Lung (tissue), 12 donors: ENCODE data around the gene FMNL3. TPM values are rescaled to one million over a fixed set of nuclear protein-coding genes. Genes with fewer than 3 reads are reported as not detected.
"Not testable (repeated sequence)": the region's sequence is repeated elsewhere in the genome, so short reads cannot be mapped to it uniquely, and the experiment has no call there.

Experiments
- ATAC-seq: fragments of 200-7000 bp; cut with Tn5 transposase; one replicate; pipeline ENCODE4 v1.9.1; 2020; ENCODE audit warnings: moderate number of reproducible peaks; ENCODE audit not compliant: insufficient read depth, low FRiP score
- DNase-seq, 3 donors: peaks; one replicate each; pipeline ENCODE4 v3.0.0-alpha.2; 2013 to 2017
- H3K27ac ChIP-seq, 2 donors: one replicate each; pipeline ENCODE4 v1.5.1; 2013; ENCODE audit warnings: mild to moderate bottlenecking in 2 of 2, moderate library complexity in 2 of 2, control low read depth in 1 of 2, inconsistent platforms in 1 of 2, low read depth in 1 of 2, low read length in 1 of 2
- H3K27me3 ChIP-seq, 3 donors: one replicate each; pipeline ENCODE4 v1.5.1; 2013; ENCODE audit warnings: low read length in 2 of 3; ENCODE audit not compliant: control insufficient read depth in 3 of 3, insufficient read depth in 3 of 3
- H3K36me3 ChIP-seq, 4 donors: one replicate each; pipeline ENCODE4 v1.5.1; 2013; ENCODE audit warnings: low read length in 4 of 4, mild to moderate bottlenecking in 1 of 4, moderate library complexity in 1 of 4; ENCODE audit not compliant: control insufficient read depth in 4 of 4, insufficient read depth in 4 of 4
- H3K4me1 ChIP-seq, 5 donors: one replicate each; pipeline ENCODE4 v1.5.1; 2013; ENCODE audit warnings: low read length in 5 of 5, mild to moderate bottlenecking in 2 of 5, moderate library complexity in 1 of 5; ENCODE audit not compliant: control insufficient read depth in 5 of 5, insufficient read depth in 5 of 5
- H3K4me3 ChIP-seq: one replicate; pipeline ENCODE4 v1.5.1; 2013; ENCODE audit warnings: mild to moderate bottlenecking, control low read depth, moderate library complexity
- H3K9ac ChIP-seq, 2 donors: one replicate each; pipeline ENCODE4 v1.5.1; 2013; ENCODE audit warnings: low read length in 2 of 2, control low read depth in 1 of 2; ENCODE audit not compliant: insufficient read depth in 1 of 2
- H3K9me3 ChIP-seq, 4 donors: one replicate each; pipeline ENCODE4 v1.5.1; 2013; ENCODE audit warnings: low read length in 3 of 4, mild to moderate bottlenecking in 1 of 4, moderate library complexity in 1 of 4; ENCODE audit not compliant: control insufficient read depth in 4 of 4, insufficient read depth in 3 of 4
- WGBS, 2 donors: extraction: QIAGEN DNeasy Blood & Tissue Kit; methylation state at CpG; one replicate each; pipeline ENCODE4 v1.1.7; 2013; 5-methylcytosine and 5-hydroxymethylcytosine counted together
- polyA plus RNA-seq, 2 donors: library from polyadenylated mRNA; stranded (reverse); fragments of 200-250 nt; gene quantifications; one replicate each; pipeline ENCODE4 v1.2.1, GENCODE V29; 2013
- total RNA-seq, 2 donors: library from RNA; depleted of rRNA in 1 of 2; stranded (reverse); fragments of >200 nt in 1 of 2; gene quantifications; one replicate each; pipeline ENCODE4 v1.2.1, GENCODE V29; 2014 to 2021
- TF ChIP-seq, protein P1 (sequence below): IDR thresholded peaks from 2 replicates; pipeline ENCODE4 v1.5.1; 2012; ENCODE audit warnings: mild to moderate bottlenecking; ENCODE audit errors: control extremely low read depth, extremely low read depth
- donor health status: control.
- donor health status: control.
- donor health status: Bipolar disorder and iron deficiency.
- donor health status: healthy.
- donor health status: DM: yes; HTN: yes; CAD: no.

FMNL3 gene
- total and polyA plus RNA-seq, 4 donors: 11.5 to 51.2 (median 22.4) TPM

- not testable (repeated sequence) for H3K36me3 ChIP-seq
These were observed 27.7 kb upstream of the FMNL3 start for GRCh38 chr12:49734900-49735299.

DNA sequence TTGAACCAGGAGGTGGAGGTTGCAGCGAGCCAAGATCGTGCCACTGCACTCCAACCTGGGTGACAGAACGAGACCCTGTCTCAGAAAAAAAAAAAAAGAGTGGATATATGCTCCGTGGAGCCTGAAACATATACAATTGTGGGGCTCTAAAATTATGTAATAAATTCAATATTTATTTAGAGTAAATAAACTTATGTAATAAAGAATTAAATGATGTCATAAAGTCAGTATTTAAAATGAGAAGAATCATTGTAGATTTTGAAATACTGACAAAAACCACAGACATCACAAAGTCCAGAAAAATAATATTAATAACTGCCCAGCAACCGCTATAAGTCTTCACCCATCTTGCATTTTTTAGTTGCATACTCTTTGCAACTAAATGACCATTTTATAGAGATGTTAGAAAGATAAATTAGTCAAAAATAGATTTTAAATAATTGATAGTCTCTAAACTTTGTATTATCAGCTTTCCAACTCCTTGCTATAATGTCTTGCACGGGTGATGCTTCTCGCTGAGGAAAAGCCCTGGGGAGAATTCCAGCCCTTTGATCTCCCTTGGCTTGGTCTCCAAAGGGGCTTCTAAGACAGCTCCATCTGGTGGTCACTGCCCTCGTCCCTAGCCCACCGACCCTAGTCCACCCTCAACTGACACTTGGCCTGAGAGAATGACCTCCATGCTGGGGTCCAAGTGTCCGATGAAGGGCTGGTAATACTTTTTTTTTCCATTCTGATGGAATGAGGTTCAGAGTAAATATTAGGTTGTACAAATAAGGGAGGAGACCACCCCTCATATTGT, 26.2 kb upstream of the FMNL3 start:
- 81 to 83% methylated on average over 10 of the region's 10 CpGs for WGBS, 2 donors
- Histone ChIP-seq H3K27me3 (no peaks in the 10 kb centered on the region), H3K27ac (no peak overlapping the region), H3K9me3 (no peaks in the 10 kb centered on the region), H3K9ac (no peak overlapping the region), H3K4me1 (no peaks in the 10 kb centered on the region), H3K4me3 (no peak overlapping the region), H3K36me3 (no peaks in the 10 kb centered on the region)
- TF ChIP-seq, protein P1, sequence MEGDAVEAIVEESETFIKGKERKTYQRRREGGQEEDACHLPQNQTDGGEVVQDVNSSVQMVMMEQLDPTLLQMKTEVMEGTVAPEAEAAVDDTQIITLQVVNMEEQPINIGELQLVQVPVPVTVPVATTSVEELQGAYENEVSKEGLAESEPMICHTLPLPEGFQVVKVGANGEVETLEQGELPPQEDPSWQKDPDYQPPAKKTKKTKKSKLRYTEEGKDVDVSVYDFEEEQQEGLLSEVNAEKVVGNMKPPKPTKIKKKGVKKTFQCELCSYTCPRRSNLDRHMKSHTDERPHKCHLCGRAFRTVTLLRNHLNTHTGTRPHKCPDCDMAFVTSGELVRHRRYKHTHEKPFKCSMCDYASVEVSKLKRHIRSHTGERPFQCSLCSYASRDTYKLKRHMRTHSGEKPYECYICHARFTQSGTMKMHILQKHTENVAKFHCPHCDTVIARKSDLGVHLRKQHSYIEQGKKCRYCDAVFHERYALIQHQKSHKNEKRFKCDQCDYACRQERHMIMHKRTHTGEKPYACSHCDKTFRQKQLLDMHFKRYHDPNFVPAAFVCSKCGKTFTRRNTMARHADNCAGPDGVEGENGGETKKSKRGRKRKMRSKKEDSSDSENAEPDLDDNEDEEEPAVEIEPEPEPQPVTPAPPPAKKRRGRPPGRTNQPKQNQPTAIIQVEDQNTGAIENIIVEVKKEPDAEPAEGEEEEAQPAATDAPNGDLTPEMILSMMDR: no peak
- DNase-seq (no peak), ATAC-seq (no peak)

More at GRCh38 chr12:49734900-49735299, 27.7 kb upstream of the FMNL3 start:
- H3K27me3 ChIP-seq, DNase-seq, ATAC-seq, H3K9me3 ChIP-seq, H3K4me3 ChIP-seq, H3K9ac ChIP-seq, H3K27ac ChIP-seq, H3K4me1 ChIP-seq: not testable (repeated sequence)
- 94 to 95% methylated on average over 7 of the region's 7 CpGs for WGBS, 2 donors

GRCh38 chr12:49730568-49731101, 23.4 kb upstream of the FMNL3 start:
- ATAC-seq (no peak), DNase-seq (no peak)
- no peak overlapping the region for H3K9ac ChIP-seq
- 87 to 97% methylated on average over 3 of the region's 3 CpGs for WGBS, 2 donors
- H3K27ac ChIP-seq: no peak overlapping the region
- H3K36me3 ChIP-seq: no peaks in the 10 kb centered on the region
- H3K27me3 ChIP-seq: no peaks in the 10 kb centered on the region
- no peaks in the 10 kb centered on the region for H3K9me3 ChIP-seq
- no peak overlapping the region for H3K4me3 ChIP-seq
- H3K4me1 ChIP-seq: no peaks in the 10 kb centered on the region
- TF ChIP-seq, protein P1: no peak

- 79 to 88% methylated on average over 1 of the region's 1 CpG for WGBS, 2 donors
- H3K9me3 ChIP-seq: no peaks in the 10 kb centered on the region
- H3K27ac ChIP-seq: no peak overlapping the region
- TF ChIP-seq, protein P1: no peak
- no peak overlapping the region for H3K9ac ChIP-seq
- no peaks in the 10 kb centered on the region for H3K36me3 ChIP-seq
- no peak overlapping the region for H3K4me3 ChIP-seq
- no peak for DNase-seq
- H3K27me3 ChIP-seq: no peaks in the 10 kb centered on the region
- H3K4me1 ChIP-seq: no peaks in the 10 kb centered on the region
- ATAC-seq: no peak
These were observed 22.8 kb upstream of the FMNL3 start for GRCh38 chr12:49730050-49730449.
